GM23338 (cell line): Measurements from ENCODE around the gene RNF157. TPM values are rescaled to one million over a fixed set of nuclear protein-coding genes. Genes with fewer than 3 reads are reported as not detected.

Experiments
- ATAC-seq: fragments of 200-7000 bp; cut with Tn5 transposase; 3 replicates; pipeline ENCODE4 v1.9.1; 2020
- DNase-seq: peaks from one replicate; pipeline ENCODE4 v3.0.0-alpha.2; 2015; ENCODE audit warnings: low spot score
- H2AFZ ChIP-seq: fragments of 200-600 bp; sonication (generic); 2 replicates; pipeline ENCODE4 v1.8.0; 2016; ENCODE audit warnings: antibody characterized with exemption, mild to moderate bottlenecking, moderate library complexity
- H3F3A ChIP-seq: fragments of 200-600 bp; sonication (generic); replicated peaks from 2 replicates; pipeline ENCODE4 v1.8.0; 2017; ENCODE audit warnings: antibody characterized with exemption, mixed run types, low read depth
- H3K27ac ChIP-seq: fragments of 200-600 bp; sonication (generic); 2 replicates; pipeline ENCODE4 v1.6.1; 2016; ENCODE audit warnings: low read depth
- H3K27me3 ChIP-seq: fragments of 200-600 bp; sonication (generic); 2 replicates; pipeline ENCODE4 v1.8.0; 2016; ENCODE audit warnings: mild to moderate bottlenecking, mixed run types, moderate library complexity; ENCODE audit not compliant: insufficient read depth
- H3K36me3 ChIP-seq: fragments of 200-600 bp; sonication (generic); 2 replicates; pipeline ENCODE4 v1.8.0; 2016; ENCODE audit warnings: mild to moderate bottlenecking; ENCODE audit not compliant: insufficient read depth
- H3K4me1 ChIP-seq: fragments of 200-600 bp; sonication (generic); 2 replicates; pipeline ENCODE4 v1.8.0; 2016; ENCODE audit warnings: mild to moderate bottlenecking, moderate library complexity; ENCODE audit not compliant: insufficient read depth
- H3K4me2 ChIP-seq: fragments of 200-600 bp; sonication (generic); 2 replicates; pipeline ENCODE4 v1.7.1; 2017; ENCODE audit warnings: mixed run types
- H3K4me3 ChIP-seq: fragments of 200-600 bp; sonication (generic); 2 replicates; pipeline ENCODE4 v1.6.1; 2016; ENCODE audit warnings: mixed run types
- H3K79me2 ChIP-seq: fragments of 200-600 bp; sonication (generic); replicated peaks from 2 replicates; pipeline ENCODE4 v1.8.0; 2017; ENCODE audit warnings: mild to moderate bottlenecking; ENCODE audit not compliant: insufficient read depth
- H3K9me2 ChIP-seq: fragments of 200-600 bp; sonication (generic); 2 replicates; pipeline ENCODE4 v1.8.0; 2017; ENCODE audit not compliant: insufficient read depth
- H4K20me1 ChIP-seq: fragments of 200-600 bp; sonication (generic); replicated peaks from 2 replicates; pipeline ENCODE4 v1.8.0; 2017; ENCODE audit warnings: mild to moderate bottlenecking; ENCODE audit not compliant: insufficient read depth
- H3K27ac Mint-ChIP-seq: 2 replicates; pipeline ENCODE4 v1.8.0; 2020; ENCODE audit warnings: inconsistent platforms, mild to moderate bottlenecking, moderate library complexity, mixed read lengths
- H3K27me3 Mint-ChIP-seq: 3 replicates; pipeline ENCODE4 v1.8.0; 2022; ENCODE audit warnings: low read depth, mild to moderate bottlenecking, moderate library complexity, mixed read lengths, inconsistent platforms; ENCODE audit not compliant: insufficient read depth, poor library complexity
- H3K36me3 Mint-ChIP-seq: 3 replicates; pipeline ENCODE4 v1.8.0; 2021; ENCODE audit warnings: low read depth, mild to moderate bottlenecking, inconsistent platforms, moderate library complexity, mixed read lengths
- H3K4me1 Mint-ChIP-seq: 3 replicates; pipeline ENCODE4 v1.8.0; 2020; ENCODE audit warnings: mild to moderate bottlenecking, inconsistent platforms, mixed read lengths
- H3K4me3 Mint-ChIP-seq: 3 replicates; pipeline ENCODE4 v1.8.0; 2021; ENCODE audit warnings: moderate library complexity, mild to moderate bottlenecking, inconsistent platforms, mixed read lengths
- H3K9me3 Mint-ChIP-seq: 3 replicates; pipeline ENCODE4 v1.8.0; 2020; ENCODE audit warnings: moderate library complexity, mild to moderate bottlenecking, inconsistent platforms, mixed read lengths
- CREB1 ChIP-seq: fragments of 250-450 bp; sonication (Bioruptor Pico); IDR thresholded peaks from 2 replicates; pipeline ENCODE4 v1.5.0; 2020; ENCODE audit warnings: low read depth, mild to moderate bottlenecking, moderate library complexity
- EZH2 ChIP-seq: fragments of 200-600 bp; sonication (generic); IDR thresholded peaks from one replicate; pipeline ENCODE4 v1.8.0; 2017; ENCODE audit warnings: antibody characterized with exemption, mild to moderate bottlenecking, low read depth; ENCODE audit not compliant: unreplicated experiment
- EZH2phosphoT487 ChIP-seq: fragments of 200-600 bp; sonication (generic); IDR thresholded peaks from one replicate; pipeline ENCODE4 v1.8.1; 2018; ENCODE audit warnings: antibody characterized with exemption; ENCODE audit not compliant: unreplicated experiment
- JUNB ChIP-seq: IDR thresholded peaks from one replicate; pipeline ENCODE4 v1.6.1; 2016; ENCODE audit warnings: antibody characterized with exemption; ENCODE audit not compliant: unreplicated experiment
- POLR2AphosphoS5 ChIP-seq: IDR thresholded peaks from 2 replicates; pipeline ENCODE4 v1.6.1; 2016; ENCODE audit warnings: antibody characterized with exemption, low read depth
- ZNF114 ChIP-seq: fragments of 250-450 bp; sonication (Bioruptor Pico); IDR thresholded peaks from 2 replicates; pipeline ENCODE4 v1.5.0; 2020; ENCODE audit warnings: mild to moderate bottlenecking, moderate library complexity
- ZNF331 ChIP-seq: fragments of 250-450 bp; sonication (Bioruptor Pico); IDR thresholded peaks from 2 replicates; pipeline ENCODE4 v1.5.0; 2020; ENCODE audit warnings: low read depth, mild to moderate bottlenecking, moderate library complexity
- ZNF462 ChIP-seq: fragments of 250-450 bp; sonication (Bioruptor Pico); IDR thresholded peaks from 2 replicates; pipeline ENCODE4 v1.5.0; 2020; ENCODE audit warnings: mild to moderate bottlenecking, moderate library complexity
- polyA plus RNA-seq: library from polyadenylated mRNA; unstranded; fragments of >200 nt; fragmentation: Nextera tagmentation; extraction: Ambion mirVana; gene quantifications from 2 replicates; pipeline ENCODE4 v1.2.1, GENCODE V29; 2016
- total RNA-seq: library from RNA; depleted of rRNA; stranded (reverse); fragments of >200 nt; shearing (Covaris generic); gene quantifications from 2 replicates; pipeline ENCODE4 v1.2.3, GENCODE V29; 2014
- TF ChIP-seq, protein P1 (sequence below): IDR thresholded peaks from 2 replicates; pipeline ENCODE4 v1.6.1; 2016; ENCODE audit warnings: antibody characterized with exemption

The RNF157 gene
- total and polyA plus RNA-seq, 2 experiments from 2014 or later: 7.8 to 11.7 TPM

GRCh38 chr17:76264755-76265623 is 24.7 kb upstream of the RNF157 start, which contains the start of gene UBALD2:
TSS of gene UBALD2 (plus strand) at chr17:76265348. CDS start at chr17:76265506, 158 bp downstream.
- H3K4me3 Mint-ChIP-seq: peak within 1 kb of the TSS; percentile 84
- H3K27ac ChIP-seq: 0 out of 2 replicates have a peak within 1 kb of the TSS, but pooled peaks have one; percentile 22
- peak within 1 kb of the TSS; percentile 89 for H3K4me3 ChIP-seq
- H3K4me1 Mint-ChIP-seq: peaks cover 46% of the 10 kb centered on the region
- H3F3A ChIP-seq: 0 out of 2 replicates have a peak, but pooled peaks cover 5% of the 10 kb centered on the region
- peaks cover 21% of the 10 kb centered on the region for H3K79me2 ChIP-seq
- H3K9me2 ChIP-seq: no peaks in the 10 kb centered on the region
- peaks cover 10% of the 10 kb centered on the region; the same call in 2 of the 3 replicates for H3K36me3 Mint-ChIP-seq
- H3K36me3 ChIP-seq: no peaks in the 10 kb centered on the region
- H2AFZ ChIP-seq: no peak within 1 kb of the TSS
- no peak for TF ChIP-seq EZH2
- peak; percentile 64 for TF ChIP-seq CREB1
- TF ChIP-seq POLR2AphosphoS5: peak; percentile 34; the same call in 1 of the 2 replicates
- TF ChIP-seq JUNB: no peak
- H3K4me1 ChIP-seq: peaks cover 22% of the 10 kb centered on the region; the same call in 1 of the 2 replicates
- peak within 1 kb of the TSS; percentile 96 for H3K27ac Mint-ChIP-seq
- H3K27me3 Mint-ChIP-seq: peaks cover 14% of the 10 kb centered on the region
- ATAC-seq (peak; percentile 90), DNase-seq (peak; percentile 99)
- H3K9me3 Mint-ChIP-seq: no peaks in the 10 kb centered on the region
- H3K4me2 ChIP-seq: peak within 1 kb of the TSS; percentile 84
- H3K27me3 ChIP-seq: no peaks in the 10 kb centered on the region
- no peaks in the 10 kb centered on the region for H4K20me1 ChIP-seq

DNA sequence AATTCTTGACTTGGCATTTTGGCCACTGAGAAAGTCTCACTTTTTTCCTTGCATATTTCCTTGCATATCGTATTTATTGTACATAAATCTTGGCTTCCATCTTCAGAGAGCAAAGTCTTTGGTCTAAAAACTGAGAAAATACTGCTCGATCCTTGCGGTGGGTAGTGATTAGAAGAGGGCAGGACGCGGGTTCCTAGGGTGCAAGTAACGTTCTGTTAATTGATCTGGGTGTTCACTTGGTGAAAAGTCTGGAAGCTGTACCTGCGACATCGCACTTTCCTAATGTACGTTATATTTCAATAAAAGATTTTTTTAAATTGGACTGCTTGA is 24.1 kb upstream of the RNF157 start:
- H3K9me2 ChIP-seq: no peaks in the 10 kb centered on the region
- H3K27ac ChIP-seq: 0 out of 2 replicates have a peak overlapping the region, but pooled peaks have one; percentile 22
- 0 out of 2 replicates have a peak, but pooled peaks cover 5% of the 10 kb centered on the region for H3F3A ChIP-seq
- Mint-ChIP-seq H3K9me3 (no peaks in the 10 kb centered on the region), H3K4me3 (peak overlapping the region; percentile 65), H3K36me3 (peaks cover 7% of the 10 kb centered on the region; the same call in 2 of the 3 replicates), H3K4me1 (peaks cover 40% of the 10 kb centered on the region), H3K27me3 (peaks cover 14% of the 10 kb centered on the region), H3K27ac (peak overlapping the region; percentile 96)
- peak overlapping the region; percentile 29; the same call in 1 of the 2 replicates for H3K4me3 ChIP-seq
- no peak overlapping the region for H2AFZ ChIP-seq
- H3K79me2 ChIP-seq: peaks cover 21% of the 10 kb centered on the region
- H3K4me2 ChIP-seq: peak overlapping the region; percentile 68
- no peaks in the 10 kb centered on the region for H3K27me3 ChIP-seq
- TF ChIP-seq ZNF462 (CRISPR knock-in tag) (no peak), ZNF331 (CRISPR knock-in tag) (no peak), ZNF114 (CRISPR knock-in tag) (no peak), EZH2phosphoT487 (no peak), POLR2AphosphoS5 (no peak), JUNB (no peak)
- TF ChIP-seq, protein P1, sequence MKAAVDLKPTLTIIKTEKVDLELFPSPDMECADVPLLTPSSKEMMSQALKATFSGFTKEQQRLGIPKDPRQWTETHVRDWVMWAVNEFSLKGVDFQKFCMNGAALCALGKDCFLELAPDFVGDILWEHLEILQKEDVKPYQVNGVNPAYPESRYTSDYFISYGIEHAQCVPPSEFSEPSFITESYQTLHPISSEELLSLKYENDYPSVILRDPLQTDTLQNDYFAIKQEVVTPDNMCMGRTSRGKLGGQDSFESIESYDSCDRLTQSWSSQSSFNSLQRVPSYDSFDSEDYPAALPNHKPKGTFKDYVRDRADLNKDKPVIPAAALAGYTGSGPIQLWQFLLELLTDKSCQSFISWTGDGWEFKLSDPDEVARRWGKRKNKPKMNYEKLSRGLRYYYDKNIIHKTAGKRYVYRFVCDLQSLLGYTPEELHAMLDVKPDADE: no peak
- ATAC-seq: no peak
- no peaks in the 10 kb centered on the region for H3K36me3 ChIP-seq
- no peaks in the 10 kb centered on the region for H4K20me1 ChIP-seq
- H3K4me1 ChIP-seq: peaks cover 22% of the 10 kb centered on the region; the same call in 1 of the 2 replicates
- no peak for DNase-seq
